IPS-11a (cell line): ENCODE measurements around the gene ZNF569.
A peak's percentile ranks its signal among the peaks of the same experiment; 100 is the strongest.
"Not testable (repeated sequence)": the region's sequence is repeated elsewhere in the genome, so short reads cannot be mapped to it uniquely, and the experiment has no call there.

Source experiments
- H3K4me3 ChIP-seq: one replicate; pipeline ENCODE4 v1.5.1; 2013; ENCODE audit warnings: low read depth, low read length, control low read depth

Gene ZNF569

DNA sequence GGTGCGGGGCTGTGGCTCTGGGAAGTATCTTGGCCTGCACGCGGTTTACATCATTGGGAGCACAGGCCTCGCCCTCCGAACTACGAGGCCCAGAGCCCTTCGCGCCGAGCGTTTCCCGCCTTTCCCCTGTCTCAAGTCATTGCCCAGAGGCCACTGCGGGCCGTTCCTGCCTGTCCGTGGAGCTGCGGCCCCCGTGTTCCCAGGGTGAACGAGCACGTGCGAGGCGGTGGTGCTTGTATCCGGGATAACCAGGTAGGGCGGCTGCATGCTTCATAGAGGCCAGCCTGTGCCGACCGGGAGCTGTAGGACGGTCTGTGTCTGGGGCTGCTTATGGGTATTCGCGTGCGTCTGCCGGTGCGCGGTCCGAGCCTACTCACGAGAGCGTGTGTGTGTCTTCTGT lies 63.8 kb downstream of the ZNF569 start:
- no peak overlapping the region for H3K4me3 ChIP-seq

- H3K4me3 ChIP-seq = no peak overlapping the region
Observed at GRCh38 chr19:37401078-37401477, 66.2 kb downstream of the ZNF569 start.

DNA sequence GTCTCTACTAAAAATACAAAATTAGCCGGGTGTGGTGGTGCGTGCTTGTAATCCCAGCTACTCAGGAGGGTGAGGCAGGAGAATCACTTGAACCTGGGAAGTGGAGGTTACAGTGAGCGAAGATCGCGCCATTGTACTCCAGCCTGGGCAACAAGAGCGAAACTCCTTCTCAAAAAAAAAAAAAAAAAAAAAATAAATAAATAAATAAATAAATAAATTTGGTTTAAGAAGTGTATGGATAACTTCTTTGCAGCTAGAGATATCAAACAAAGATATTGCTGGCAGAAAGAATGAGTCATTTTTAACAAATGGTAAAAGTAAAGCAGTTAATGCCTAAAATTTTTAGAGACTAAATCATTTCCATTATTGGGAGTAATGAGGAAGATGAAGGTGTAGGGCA lies 75.8 kb downstream of the ZNF569 start:
- H3K4me3 ChIP-seq = not testable (repeated sequence)

DNA sequence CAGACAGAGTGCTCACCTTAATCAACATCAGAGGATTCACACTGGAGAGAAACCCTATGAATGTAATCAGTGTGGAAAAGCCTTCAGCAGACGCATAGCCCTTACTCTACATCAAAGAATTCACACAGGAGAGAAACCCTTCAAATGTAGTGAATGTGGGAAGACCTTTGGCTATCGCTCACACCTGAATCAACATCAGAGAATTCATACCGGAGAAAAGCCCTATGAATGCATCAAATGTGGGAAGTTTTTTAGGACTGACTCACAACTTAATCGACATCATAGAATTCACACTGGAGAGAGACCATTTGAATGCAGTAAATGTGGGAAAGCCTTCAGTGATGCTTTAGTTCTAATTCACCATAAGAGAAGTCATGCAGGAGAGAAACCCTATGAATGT lies 78.0 kb downstream of the ZNF569 start:
- H3K4me3 ChIP-seq = no peak overlapping the region

GRCh38 chr19:37370880-37371661 lies 96.2 kb downstream of the ZNF569 start, which contains the start of gene ZNF527:
ZNF527 (plus strand) TSS chr19:37371099; CDS start chr19:37374199, 3,100 bp downstream.
- peak within 1 kb of the TSS; percentile 88 for H3K4me3 ChIP-seq

DNA sequence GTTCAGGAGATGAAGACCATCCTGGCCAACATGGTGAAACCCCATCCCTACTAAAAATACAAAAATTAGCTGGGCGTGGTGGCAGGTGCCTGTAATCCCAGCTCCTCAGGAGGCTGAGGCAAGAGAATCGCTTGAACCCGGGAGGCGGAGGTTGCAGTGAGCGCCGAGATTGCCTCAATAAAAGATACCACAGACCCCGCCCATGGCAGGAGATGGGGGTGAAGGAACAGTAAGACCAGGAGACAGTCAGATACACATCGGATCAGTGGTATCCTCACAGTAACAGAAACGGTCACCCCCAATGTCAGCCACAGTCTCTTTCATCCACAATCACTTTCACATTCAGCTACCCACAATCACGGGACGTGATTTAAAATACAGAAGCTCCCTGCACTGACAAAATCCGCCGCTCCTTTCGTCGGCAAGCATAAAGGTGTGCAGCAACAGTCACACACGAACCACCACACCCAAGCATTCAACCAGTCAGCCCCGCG lies 96.8 kb downstream of the ZNF569 start:
- peak overlapping the region; percentile 88 for H3K4me3 ChIP-seq

DNA sequence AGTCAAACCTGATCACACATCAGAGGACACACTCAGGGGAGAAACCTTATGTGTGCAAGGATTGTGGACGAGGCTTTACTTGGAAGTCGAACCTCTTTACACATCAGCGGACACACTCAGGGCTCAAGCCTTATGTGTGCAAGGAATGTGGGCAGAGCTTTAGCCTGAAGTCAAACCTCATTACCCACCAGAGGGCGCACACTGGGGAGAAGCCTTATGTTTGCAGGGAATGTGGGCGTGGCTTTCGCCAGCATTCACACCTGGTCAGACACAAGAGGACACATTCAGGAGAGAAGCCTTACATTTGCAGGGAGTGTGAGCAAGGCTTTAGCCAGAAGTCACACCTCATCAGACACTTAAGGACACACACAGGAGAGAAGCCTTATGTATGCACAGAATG lies 104.5 kb downstream of the ZNF569 start:
- H3K4me3 ChIP-seq = no peak overlapping the region

DNA sequence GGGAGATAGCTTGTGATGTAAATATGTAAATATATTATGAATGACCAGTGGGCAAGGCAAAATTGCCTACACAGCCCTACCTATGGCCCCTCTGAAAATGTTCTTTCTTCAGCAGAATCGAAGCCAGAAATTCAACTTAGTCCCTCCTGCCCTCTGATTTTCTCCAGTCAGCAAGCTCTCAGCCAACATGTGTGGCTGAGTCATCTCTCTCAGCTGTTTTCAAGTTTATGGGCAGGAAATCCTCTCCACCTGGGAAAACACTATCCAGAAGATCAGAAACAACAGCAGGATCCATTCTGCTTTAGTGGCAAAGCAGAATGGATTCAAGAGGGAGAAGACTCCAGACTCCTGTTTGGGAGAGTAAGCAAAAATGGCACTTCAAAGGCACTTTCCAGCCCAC lies 105.2 kb downstream of the ZNF569 start:
- no peak overlapping the region for H3K4me3 ChIP-seq
